ENCODE measurements around the gene CCZ1.
"Not testable (repeated sequence)": the region's sequence is repeated elsewhere in the genome, so short reads cannot be mapped to it uniquely, and the experiment has no call there.

Gene CCZ1

GRCh38 chr7:5924180-5924579, 25.6 kb downstream of the CCZ1 start:
- DNase-seq (ENCODE audit: low spot score); POLR2A ChIA-PET (ENCODE audit: low non-redundant PET); H3K27ac ChIP-seq; CTCF ChIA-PET: not testable (repeated sequence)

- DNase-seq (ENCODE audit: low spot score); POLR2A ChIA-PET (ENCODE audit: low non-redundant PET); CTCF ChIA-PET; H3K27ac ChIP-seq: not testable (repeated sequence)
These were observed 26.1 kb downstream of the CCZ1 start for GRCh38 chr7:5924630-5925029.

- DNase-seq (ENCODE audit: low spot score); H3K27ac ChIP-seq; POLR2A ChIA-PET (ENCODE audit: low non-redundant PET); CTCF ChIA-PET: not testable (repeated sequence)
These were observed 27.8 kb downstream of the CCZ1 start for GRCh38 chr7:5926263-5926870.

- H3K27ac ChIP-seq; DNase-seq (ENCODE audit: low spot score); CTCF ChIA-PET; POLR2A ChIA-PET (ENCODE audit: low non-redundant PET): not testable (repeated sequence)
These were observed 31.8 kb downstream of the CCZ1 start for GRCh38 chr7:5930290-5930689.

- CTCF ChIA-PET; H3K27ac ChIP-seq; DNase-seq (ENCODE audit: low spot score); POLR2A ChIA-PET (ENCODE audit: low non-redundant PET): not testable (repeated sequence)
These were observed 32.7 kb downstream of the CCZ1 start for GRCh38 chr7:5931250-5931649.

- CTCF ChIA-PET; DNase-seq (ENCODE audit: low spot score); H3K27ac ChIP-seq; POLR2A ChIA-PET (ENCODE audit: low non-redundant PET): not testable (repeated sequence)
These were observed 33.5 kb downstream of the CCZ1 start for GRCh38 chr7:5931905-5932644.

GRCh38 chr7:5934945-5935450, 36.5 kb downstream of the CCZ1 start:
- POLR2A ChIA-PET (ENCODE audit: low non-redundant PET); H3K27ac ChIP-seq; DNase-seq (ENCODE audit: low spot score); CTCF ChIA-PET: not testable (repeated sequence)

GRCh38 chr7:5963205-5963604, 64.7 kb downstream of the CCZ1 start:
- CTCF ChIA-PET; POLR2A ChIA-PET (ENCODE audit: low non-redundant PET); H3K27ac ChIP-seq; DNase-seq (ENCODE audit: low spot score): not testable (repeated sequence)

GRCh38 chr7:5963810-5964209, 65.3 kb downstream of the CCZ1 start:
- DNase-seq (ENCODE audit: low spot score); CTCF ChIA-PET; H3K27ac ChIP-seq; POLR2A ChIA-PET (ENCODE audit: low non-redundant PET): not testable (repeated sequence)

- CTCF ChIA-PET; DNase-seq (ENCODE audit: low spot score); POLR2A ChIA-PET (ENCODE audit: low non-redundant PET); H3K27ac ChIP-seq: not testable (repeated sequence)
These were observed 71.9 kb downstream of the CCZ1 start, which contains the start of gene RSPH10B for GRCh38 chr7:5970347-5970911. Gene RSPH10B, minus strand, starts transcription at chr7:5970689. Its CDS starts 3,573 bp downstream, at chr7:5967116.

- DNase-seq (ENCODE audit: low spot score); POLR2A ChIA-PET (ENCODE audit: low non-redundant PET); H3K27ac ChIP-seq; CTCF ChIA-PET: not testable (repeated sequence)
These were observed 75.0 kb downstream of the CCZ1 start for GRCh38 chr7:5973580-5973979.

All from RWPE1 (cell line).